CD4-positive, alpha-beta T cell (primary cell): ENCODE data around the gene N4BP2. TPM values are rescaled to one million over a fixed set of nuclear protein-coding genes. Genes with fewer than 3 reads are reported as not detected.

ENCODE experiments used
- ATAC-seq: fragments of 200-7000 bp; cut with Tn5 transposase; one replicate; pipeline ENCODE4 v1.10.0; 2022; ENCODE audit warnings: mild to moderate bottlenecking; ENCODE audit not compliant: poor library complexity
- CTCF ChIA-PET: fragments of 350-600 bp; sonication (Branson Sonifier 250); formaldehyde crosslinking; loops from one replicate; lab custom pipeline; 2021; ENCODE audit warnings: antibody characterized with exemption, inconsistent platforms; lab: Charles Lee
- POLR2A ChIA-PET: fragments of 350-600 bp; sonication (Branson Sonifier 250); formaldehyde crosslinking; loops from one replicate; lab custom pipeline; 2021; ENCODE audit warnings: antibody characterized with exemption, inconsistent platforms; lab: Charles Lee
- DNase-seq, 14 experiments: peaks; one replicate each; pipeline ENCODE4 v3.0.0-alpha.2; 2013 to 2020; ENCODE audit warnings: mixed read lengths in 2 of 14
- H3K27ac ChIP-seq, 2 donors: one replicate each; pipeline versions ENCODE4 v1.5.1 to v1.7.0; 2013; ENCODE audit warnings: low read length in 2 of 2, low read depth in 1 of 2, mild to moderate bottlenecking in 1 of 2
- H3K27me3 ChIP-seq, 2 experiments: 1 replicate in 1 of 2; 2 replicates in 1 of 2; pipeline versions ENCODE4 v1.6.1 to v1.7.0; 2013; ENCODE audit warnings: low read length in 2 of 2, control low read depth in 1 of 2, mild to moderate bottlenecking in 1 of 2, moderate library complexity in 1 of 2; ENCODE audit not compliant: insufficient read depth in 2 of 2, control insufficient read depth in 1 of 2
- H3K36me3 ChIP-seq: one replicate; pipeline ENCODE4 v1.6.1; 2013; ENCODE audit warnings: low read length, control low read depth; ENCODE audit not compliant: insufficient read depth
- H3K4me1 ChIP-seq: one replicate; pipeline ENCODE4 v1.6.1; 2013; ENCODE audit warnings: low read length, control low read depth; ENCODE audit not compliant: insufficient read depth
- H3K4me3 ChIP-seq: one replicate; pipeline ENCODE4 v1.5.1; 2013; ENCODE audit warnings: mild to moderate bottlenecking, low read length, moderate library complexity
- H3K9me3 ChIP-seq, 2 experiments: 1 replicate in 1 of 2; 2 replicates in 1 of 2; pipeline versions ENCODE4 v1.6.1 to v1.7.0; 2013; ENCODE audit warnings: low read length in 2 of 2, mild to moderate bottlenecking in 2 of 2, control low read depth in 1 of 2, moderate library complexity in 1 of 2; ENCODE audit not compliant: control insufficient read depth in 1 of 2, insufficient read depth in 1 of 2
- H3K27ac Mint-ChIP-seq: one replicate; pipeline ENCODE4 v1.8.0; 2020; ENCODE audit warnings: mixed read lengths
- H3K27me3 Mint-ChIP-seq: one replicate; pipeline ENCODE4 v1.8.0; 2021; ENCODE audit warnings: mixed read lengths
- H3K36me3 Mint-ChIP-seq: one replicate; pipeline ENCODE4 v1.8.0; 2021; ENCODE audit warnings: low read depth, mixed read lengths
- H3K4me1 Mint-ChIP-seq: one replicate; pipeline ENCODE4 v1.8.0; 2021; ENCODE audit warnings: low read depth, mixed read lengths
- H3K4me3 Mint-ChIP-seq: one replicate; pipeline ENCODE4 v1.8.0; 2020; ENCODE audit warnings: mild to moderate bottlenecking, mixed read lengths
- H3K9me3 Mint-ChIP-seq: one replicate; pipeline ENCODE4 v1.8.0; 2020; ENCODE audit warnings: mixed read lengths
- CTCF ChIP-seq: fragments of 200-600 bp; IDR thresholded peaks from one replicate; pipeline ENCODE4 v1.8.0; 2022; ENCODE audit warnings: antibody characterized with exemption, mild to moderate bottlenecking
- intact Hi-C, 2 experiments: fragments of 100-400 bp; cut with DNase I in 1 of 2; cut with micrococcal nuclease in 1 of 2; formaldehyde crosslinking; loops; one replicate each; pipeline versions ENCODE4 v1.15.1 to v1.9.0; 2023 to 2025; cut with DNase I, micrococcal nuclease
- total RNA-seq, 174 experiments: library from RNA in 2 of 174; stranded (reverse) in 2 of 174; gene quantifications; one replicate each; pipeline ENCODE4 v1.2.3 and lab custom pipeline; 2021 to 2026

The N4BP2 gene
- total RNA-seq, 2 experiments from 2014 or later: 21.7 to 25.2 TPM

GRCh38 chr4:40124690-40125089, 68.0 kb downstream of the N4BP2 start:
- Mint-ChIP-seq H3K27ac (peak overlapping the region; percentile 80), H3K4me3 (peak overlapping the region; percentile 26), H3K27me3 (no peaks in the 10 kb centered on the region), H3K4me1 (peaks cover 45% of the 10 kb centered on the region), H3K36me3 (peaks cover 10% of the 10 kb centered on the region), H3K9me3 (no peaks in the 10 kb centered on the region)
- H3K4me3 ChIP-seq: no peak overlapping the region
- TF ChIP-seq CTCF: no peak
- peaks cover 24% of the 10 kb centered on the region for H3K4me1 ChIP-seq
- no peaks in the 10 kb centered on the region for H3K9me3 ChIP-seq
- ChIA-PET CTCF (no interaction called here), POLR2A (interaction anchor here (0.6 kb wide), 1 partner anchor 72 kb away, joined by 3 read pairs; no protein-coding TSS in a partner anchor)
- H3K27ac ChIP-seq: peak overlapping the region in 1 of 2 donors; percentile 37
- DNase-seq (peak in 6 of 14 experiments; percentile 1 to 75 (median 46)), ATAC-seq (peak; percentile 90)
- intact Hi-C loops: loop anchor here in 1 of 2 experiments (5.0 kb wide), 1 partner anchor 67 kb away; the partner anchor contains the start of gene N4BP2
- H3K27me3 ChIP-seq: no peaks in the 10 kb centered on the region
- H3K36me3 ChIP-seq: no peaks in the 10 kb centered on the region

GRCh38 chr4:40130401-40131036, 73.9 kb downstream of the N4BP2 start:
- H3K27me3 ChIP-seq: no peaks in the 10 kb centered on the region
- peaks cover 20% of the 10 kb centered on the region for H3K36me3 Mint-ChIP-seq
- H3K27ac Mint-ChIP-seq: no peak overlapping the region
- H3K4me1 Mint-ChIP-seq: peaks cover under 1% of the 10 kb centered on the region
- ChIA-PET CTCF (no interaction called here), POLR2A (interaction anchor here (0.6 kb wide), 3 partner anchors 56 to 176 kb away, joined by 3 to 4 read pairs (median 4); no protein-coding TSS in a partner anchor)
- no peak overlapping the region for H3K27ac ChIP-seq
- peaks cover 11% of the 10 kb centered on the region for H3K4me1 ChIP-seq
- H3K4me3 ChIP-seq: no peak overlapping the region
- H3K4me3 Mint-ChIP-seq: no peak overlapping the region
- no peaks in the 10 kb centered on the region for H3K9me3 ChIP-seq
- no peaks in the 10 kb centered on the region for H3K9me3 Mint-ChIP-seq
- H3K36me3 ChIP-seq: peaks cover 8% of the 10 kb centered on the region
- TF ChIP-seq CTCF: no peak
- no peak for DNase-seq
- intact Hi-C loops: no loop called here
- H3K27me3 Mint-ChIP-seq: no peaks in the 10 kb centered on the region
- ATAC-seq: no peak

- H3K9me3 ChIP-seq: no peaks in the 10 kb centered on the region
- Mint-ChIP-seq H3K27ac (no peak overlapping the region), H3K9me3 (no peaks in the 10 kb centered on the region), H3K4me3 (no peak overlapping the region), H3K4me1 (peaks cover 3% of the 10 kb centered on the region), H3K36me3 (peaks cover 39% of the 10 kb centered on the region), H3K27me3 (no peaks in the 10 kb centered on the region)
- H3K4me3 ChIP-seq: no peak overlapping the region
- no peaks in the 10 kb centered on the region for H3K27me3 ChIP-seq
- no peak overlapping the region for H3K27ac ChIP-seq
- no peak for TF ChIP-seq CTCF
- ATAC-seq: no peak
- intact Hi-C loops: no loop called here
- ChIA-PET POLR2A (interaction anchor here (0.7 kb wide), 2 partner anchors 15 to 153 kb away, joined by 3 to 4 read pairs; no protein-coding TSS in a partner anchor), CTCF (interaction anchor here (1.1 kb wide), 1 partner anchor 10 kb away, joined by 3 read pairs; no protein-coding TSS in a partner anchor)
- peaks cover 4% of the 10 kb centered on the region for H3K4me1 ChIP-seq
- peaks cover 13% of the 10 kb centered on the region for H3K36me3 ChIP-seq
- no peak for DNase-seq
Measured at GRCh38 chr4:40132816-40133215, 76.2 kb downstream of the N4BP2 start.
